Activated naive CD4-positive, alpha-beta T cell treated with anti-CD3 and anti-CD28 coated beads, Interleukin-2, amount 50 U/mL, for 24 hours (primary cell): Measurements from ENCODE around the gene TMEM108.

ENCODE experiments used
- H3K27ac Mint-ChIP-seq: one replicate; pipeline ENCODE4 v1.8.0; 2021; ENCODE audit warnings: mild to moderate bottlenecking, mixed read lengths
- H3K27me3 Mint-ChIP-seq: one replicate; pipeline ENCODE4 v1.8.0; 2021; ENCODE audit warnings: mixed read lengths
- H3K36me3 Mint-ChIP-seq: one replicate; pipeline ENCODE4 v1.8.0; 2021; ENCODE audit warnings: mixed read lengths
- H3K4me1 Mint-ChIP-seq: one replicate; pipeline ENCODE4 v1.8.0; 2021; ENCODE audit warnings: mixed read lengths
- H3K4me3 Mint-ChIP-seq: one replicate; pipeline ENCODE4 v1.8.0; 2021; ENCODE audit warnings: mild to moderate bottlenecking, mixed read lengths
- H3K9me3 Mint-ChIP-seq: one replicate; pipeline ENCODE4 v1.8.0; 2021; ENCODE audit warnings: mixed read lengths

TMEM108 gene

GRCh38 chr3:133277813-133278212 lies 239.6 kb downstream of the TMEM108 start:
- H3K4me1 Mint-ChIP-seq = no peaks in the 10 kb centered on the region
- H3K36me3 Mint-ChIP-seq = no peaks in the 10 kb centered on the region
- no peak overlapping the region for H3K27ac Mint-ChIP-seq
- H3K4me3 Mint-ChIP-seq = no peak overlapping the region
- no peaks in the 10 kb centered on the region for H3K9me3 Mint-ChIP-seq
- H3K27me3 Mint-ChIP-seq = peaks cover 2% of the 10 kb centered on the region

GRCh38 chr3:133278260-133279043 lies 240.3 kb downstream of the TMEM108 start:
- no peaks in the 10 kb centered on the region for H3K4me1 Mint-ChIP-seq

DNA sequence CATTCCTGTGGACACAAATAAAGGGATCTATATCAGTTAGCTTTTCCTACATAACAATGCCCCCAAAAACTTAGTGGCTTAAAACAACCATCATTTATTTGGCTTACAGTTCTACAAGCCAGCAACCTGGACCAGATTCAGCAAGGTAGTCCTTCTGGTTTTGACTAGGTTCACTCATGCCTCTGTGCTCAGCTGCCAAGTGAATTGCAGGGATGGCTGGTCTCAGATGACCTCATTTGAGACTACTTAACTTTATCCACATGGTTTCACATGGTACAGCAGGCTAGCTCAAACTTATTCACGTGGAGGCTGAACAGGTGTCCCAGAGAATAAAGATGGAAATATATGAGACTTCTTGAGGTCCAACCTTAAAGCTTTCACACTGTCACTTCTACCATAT lies 242.4 kb downstream of the TMEM108 start:
- no peaks in the 10 kb centered on the region for H3K4me1 Mint-ChIP-seq
- H3K4me3 Mint-ChIP-seq = no peak overlapping the region
- no peaks in the 10 kb centered on the region for H3K36me3 Mint-ChIP-seq
- H3K27ac Mint-ChIP-seq = no peak overlapping the region
- peaks cover 1% of the 10 kb centered on the region for H3K27me3 Mint-ChIP-seq
- H3K9me3 Mint-ChIP-seq = no peaks in the 10 kb centered on the region

More at GRCh38 chr3:133278260-133279043, 240.3 kb downstream of the TMEM108 start:
- Mint-ChIP-seq H3K27me3 (peaks cover 2% of the 10 kb centered on the region), H3K9me3 (no peaks in the 10 kb centered on the region), H3K27ac (no peak overlapping the region), H3K4me3 (no peak overlapping the region), H3K36me3 (no peaks in the 10 kb centered on the region)

DNA sequence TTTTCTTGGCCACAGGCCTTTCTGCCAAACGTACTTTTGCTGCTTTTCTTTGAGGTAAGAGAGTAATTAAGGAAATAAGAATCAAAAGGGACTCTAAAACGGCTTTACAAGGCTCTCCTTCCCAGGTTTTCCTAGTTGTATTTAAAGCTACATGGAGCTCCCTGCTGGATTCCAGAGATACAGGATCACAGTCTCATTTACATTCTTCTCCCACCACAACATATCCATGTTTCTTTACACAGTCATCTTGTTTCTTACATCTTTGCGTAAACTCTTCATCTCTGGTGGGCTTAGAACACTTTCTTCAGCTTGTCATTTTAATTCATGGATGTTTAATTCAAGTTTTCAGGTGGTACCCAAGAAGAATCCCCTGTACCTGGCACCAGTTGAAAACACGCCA lies 244.0 kb downstream of the TMEM108 start:
- no peaks in the 10 kb centered on the region for H3K4me1 Mint-ChIP-seq
- no peak overlapping the region for H3K4me3 Mint-ChIP-seq
- H3K27me3 Mint-ChIP-seq = peaks cover 5% of the 10 kb centered on the region
- no peaks in the 10 kb centered on the region for H3K36me3 Mint-ChIP-seq
- no peaks in the 10 kb centered on the region for H3K9me3 Mint-ChIP-seq
- no peak overlapping the region for H3K27ac Mint-ChIP-seq

- no peak overlapping the region for H3K27ac Mint-ChIP-seq
- no peaks in the 10 kb centered on the region for H3K9me3 Mint-ChIP-seq
- no peak overlapping the region for H3K4me3 Mint-ChIP-seq
- H3K4me1 Mint-ChIP-seq = no peaks in the 10 kb centered on the region
- no peaks in the 10 kb centered on the region for H3K36me3 Mint-ChIP-seq
- H3K27me3 Mint-ChIP-seq = peaks cover 7% of the 10 kb centered on the region
Measured at GRCh38 chr3:133283958-133284807, 246.0 kb downstream of the TMEM108 start.

GRCh38 chr3:133289322-133289721 lies 251.1 kb downstream of the TMEM108 start:
- H3K4me1 Mint-ChIP-seq = no peaks in the 10 kb centered on the region
- no peaks in the 10 kb centered on the region for H3K9me3 Mint-ChIP-seq
- H3K36me3 Mint-ChIP-seq = no peaks in the 10 kb centered on the region
- peaks cover 8% of the 10 kb centered on the region for H3K27me3 Mint-ChIP-seq
- no peak overlapping the region for H3K4me3 Mint-ChIP-seq
- H3K27ac Mint-ChIP-seq = no peak overlapping the region

DNA sequence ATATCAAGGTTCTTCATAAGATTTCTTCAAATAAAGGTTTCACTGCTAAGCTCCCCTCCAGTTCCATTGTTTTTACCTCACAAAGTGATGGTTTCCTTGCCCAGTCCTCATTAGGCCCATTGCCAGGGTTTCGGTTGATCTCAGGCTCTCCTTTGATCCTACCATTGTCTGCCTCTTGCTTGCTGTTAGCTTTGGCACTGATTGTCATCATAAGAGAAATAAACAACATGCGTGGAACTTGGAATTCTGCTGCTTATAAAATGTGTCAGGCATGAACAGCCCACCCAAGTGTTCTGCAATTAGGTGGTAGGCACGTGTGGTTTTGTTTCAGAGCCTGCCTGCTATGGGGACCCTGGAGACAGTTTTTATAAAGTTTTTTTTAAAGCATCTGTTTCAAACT lies 254.1 kb downstream of the TMEM108 start:
- H3K27me3 Mint-ChIP-seq = peaks cover 3% of the 10 kb centered on the region
- no peak overlapping the region for H3K4me3 Mint-ChIP-seq
- H3K27ac Mint-ChIP-seq = no peak overlapping the region
- H3K9me3 Mint-ChIP-seq = no peaks in the 10 kb centered on the region
- no peaks in the 10 kb centered on the region for H3K36me3 Mint-ChIP-seq
- H3K4me1 Mint-ChIP-seq = no peaks in the 10 kb centered on the region

DNA sequence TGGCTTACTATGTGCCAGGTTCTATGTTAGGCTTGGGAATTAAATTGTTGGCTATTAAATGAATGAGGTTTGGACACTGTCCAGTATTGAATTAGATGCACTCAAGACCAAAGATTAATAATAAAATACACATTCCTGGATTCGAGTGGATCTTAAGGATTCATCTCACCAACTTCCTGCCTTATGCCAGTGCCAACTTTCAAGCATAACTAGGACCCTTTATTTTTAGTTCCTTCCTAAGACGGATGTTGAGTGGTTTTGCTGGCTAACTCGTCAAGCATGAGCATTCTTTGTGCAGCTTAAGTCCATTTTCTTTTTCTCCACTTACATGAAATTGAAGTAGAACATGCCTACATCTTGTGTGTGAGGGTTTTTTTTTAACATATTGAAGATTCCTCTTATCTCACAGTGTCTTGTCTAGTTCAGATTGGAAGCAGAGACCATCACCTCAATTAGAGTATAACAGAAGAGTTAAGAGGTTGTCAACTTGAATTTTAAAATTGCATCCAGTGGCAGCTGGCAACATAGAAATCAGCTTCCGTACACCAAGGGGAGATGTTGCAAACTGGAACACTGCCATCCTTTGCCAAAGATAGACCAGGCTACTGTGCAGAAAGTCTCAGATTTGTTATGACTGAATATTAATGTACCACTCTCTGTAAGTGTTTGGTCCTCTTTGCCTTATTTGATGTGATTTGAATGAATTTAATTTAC lies 255.4 kb downstream of the TMEM108 start:
- peaks cover 1% of the 10 kb centered on the region for H3K27me3 Mint-ChIP-seq
- H3K36me3 Mint-ChIP-seq = no peaks in the 10 kb centered on the region
- no peaks in the 10 kb centered on the region for H3K4me1 Mint-ChIP-seq
- no peaks in the 10 kb centered on the region for H3K9me3 Mint-ChIP-seq
- no peak overlapping the region for H3K27ac Mint-ChIP-seq
- no peak overlapping the region for H3K4me3 Mint-ChIP-seq

DNA sequence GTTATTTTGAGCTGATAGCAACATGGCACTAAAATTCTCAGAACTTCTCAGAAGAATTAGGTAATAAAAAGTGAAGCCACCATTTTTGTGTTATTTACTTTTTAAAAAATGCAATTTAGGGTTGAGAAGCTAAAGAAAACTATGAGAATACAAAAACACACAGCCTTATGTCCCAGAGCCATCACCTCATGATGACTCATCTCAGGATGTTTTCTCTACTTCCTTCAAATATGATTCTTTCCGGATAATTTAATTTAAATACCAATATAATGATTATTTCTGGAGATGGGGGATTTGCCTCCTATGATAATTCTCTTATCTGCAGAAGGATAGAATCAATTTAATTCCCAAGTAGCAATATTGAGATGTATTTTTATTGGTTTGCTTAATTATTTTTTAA lies 256.1 kb downstream of the TMEM108 start:
- Mint-ChIP-seq H3K4me3 (no peak overlapping the region), H3K4me1 (no peaks in the 10 kb centered on the region), H3K27ac (no peak overlapping the region), H3K9me3 (no peaks in the 10 kb centered on the region), H3K27me3 (peaks cover 1% of the 10 kb centered on the region), H3K36me3 (no peaks in the 10 kb centered on the region)

DNA sequence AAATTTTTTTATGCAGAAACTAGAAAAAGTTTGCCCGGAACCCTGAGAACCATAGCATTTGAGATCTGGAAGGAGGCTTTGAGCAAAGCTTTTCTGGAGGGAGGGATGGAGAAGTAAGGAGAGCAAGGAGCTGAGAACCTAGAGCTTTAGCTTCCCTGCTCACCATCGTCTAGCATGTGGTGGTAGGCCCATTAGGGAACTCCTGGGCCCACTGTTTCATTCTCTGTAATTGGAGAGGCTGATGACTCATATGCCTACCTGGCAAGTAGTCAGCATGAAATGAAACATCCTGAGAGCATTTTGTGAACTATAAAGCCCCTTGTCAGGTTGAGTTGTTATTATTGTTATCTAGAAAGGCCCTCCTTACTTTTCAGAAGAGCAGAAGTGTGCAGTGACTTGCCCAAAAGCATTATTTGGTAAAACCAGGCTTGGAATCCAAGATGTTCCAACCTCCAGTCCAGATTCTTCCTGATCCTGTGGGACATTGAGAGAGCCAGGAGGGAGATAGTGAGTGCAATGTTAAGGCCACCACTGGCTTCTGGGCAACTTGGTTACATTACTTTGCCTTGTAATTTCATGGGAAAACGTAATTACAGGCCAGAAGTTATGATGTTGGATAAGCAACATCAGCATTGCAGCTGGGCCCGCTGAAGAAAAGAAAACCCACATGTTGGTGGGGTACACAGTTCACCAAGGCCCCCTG lies 257.2 kb downstream of the TMEM108 start:
- Mint-ChIP-seq H3K27me3 (peaks cover 1% of the 10 kb centered on the region), H3K36me3 (no peaks in the 10 kb centered on the region), H3K27ac (no peak overlapping the region), H3K9me3 (no peaks in the 10 kb centered on the region), H3K4me3 (no peak overlapping the region), H3K4me1 (no peaks in the 10 kb centered on the region)

GRCh38 chr3:133295944-133296917 lies 258.0 kb downstream of the TMEM108 start:
- Mint-ChIP-seq H3K4me1 (no peaks in the 10 kb centered on the region), H3K9me3 (no peaks in the 10 kb centered on the region), H3K27me3 (no peaks in the 10 kb centered on the region), H3K36me3 (no peaks in the 10 kb centered on the region), H3K4me3 (no peak overlapping the region), H3K27ac (no peak overlapping the region)

- H3K9me3 Mint-ChIP-seq = no peaks in the 10 kb centered on the region
- H3K27me3 Mint-ChIP-seq = no peaks in the 10 kb centered on the region
- no peak overlapping the region for H3K4me3 Mint-ChIP-seq
- H3K36me3 Mint-ChIP-seq = no peaks in the 10 kb centered on the region
- H3K27ac Mint-ChIP-seq = no peak overlapping the region
- H3K4me1 Mint-ChIP-seq = no peaks in the 10 kb centered on the region
Measured at GRCh38 chr3:133296981-133297380, 258.8 kb downstream of the TMEM108 start.

- Mint-ChIP-seq H3K36me3 (no peaks in the 10 kb centered on the region), H3K4me3 (no peak overlapping the region), H3K27ac (no peak overlapping the region), H3K9me3 (no peaks in the 10 kb centered on the region), H3K27me3 (no peaks in the 10 kb centered on the region), H3K4me1 (no peaks in the 10 kb centered on the region)
Measured at GRCh38 chr3:133300102-133300501, 261.9 kb downstream of the TMEM108 start.

DNA sequence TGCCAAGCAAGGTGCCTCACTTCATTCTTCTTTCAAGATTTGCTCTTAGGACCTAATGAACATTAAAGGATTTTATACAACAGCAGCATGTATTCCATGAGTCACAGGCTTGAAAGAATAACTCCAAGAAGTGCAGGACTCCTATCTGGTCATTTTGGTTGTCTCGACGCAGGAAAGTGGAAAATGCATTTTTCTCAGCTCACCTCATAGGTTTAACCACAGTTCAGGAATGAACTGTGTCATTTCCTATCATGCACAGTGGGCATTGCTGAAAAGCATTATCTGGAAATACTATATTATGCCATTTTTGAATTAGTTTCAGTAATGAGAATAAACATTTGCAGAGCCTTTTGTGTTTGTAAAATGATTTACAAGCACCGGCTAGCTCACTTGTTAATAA lies 263.0 kb downstream of the TMEM108 start:
- H3K4me1 Mint-ChIP-seq = no peaks in the 10 kb centered on the region
- H3K27ac Mint-ChIP-seq = no peak overlapping the region
- H3K36me3 Mint-ChIP-seq = no peaks in the 10 kb centered on the region
- no peaks in the 10 kb centered on the region for H3K27me3 Mint-ChIP-seq
- no peak overlapping the region for H3K4me3 Mint-ChIP-seq
- no peaks in the 10 kb centered on the region for H3K9me3 Mint-ChIP-seq
